SK-N-SH treated with all-trans-retinoic acid at 6 μM for 48 hours (cell line): ENCODE measurements around the gene SLX9.

Experiments used
- ATAC-seq: fragments of 200-7000 bp; cut with Tn5 transposase; 3 replicates; pipeline ENCODE4 v1.9.1; 2020; ENCODE audit warnings: mild to moderate bottlenecking, moderate library complexity
- ARNTL ChIP-seq: fragments of 450-650 bp; formaldehyde crosslinking; IDR thresholded peaks from 2 replicates; pipeline ENCODE4 v1.5.0; 2020; ENCODE audit warnings: low read depth, mild to moderate bottlenecking, moderate library complexity, borderline replicate concordance
- BACH2 ChIP-seq: fragments of 250-450 bp; sonication (Bioruptor Pico); IDR thresholded peaks from 2 replicates; pipeline ENCODE4 v1.9.0; 2021; ENCODE audit warnings: mild to moderate bottlenecking, borderline replicate concordance
- CREB5 ChIP-seq: fragments of 250-450 bp; sonication (Bioruptor Pico); IDR thresholded peaks from 2 replicates; pipeline ENCODE4 v1.5.1; 2020; ENCODE audit warnings: low read depth, mild to moderate bottlenecking, moderate library complexity
- CSDC2 ChIP-seq: fragments of 250-450 bp; sonication (Bioruptor Pico); IDR thresholded peaks from 2 replicates; pipeline ENCODE4 v1.5.0; 2020; ENCODE audit warnings: mild to moderate bottlenecking, moderate library complexity
- ESRRG ChIP-seq: fragments of 250-450 bp; sonication (Bioruptor Pico); IDR thresholded peaks from 2 replicates; pipeline ENCODE4 v1.6.1; 2021; ENCODE audit warnings: mild to moderate bottlenecking
- ISL1 ChIP-seq: fragments of 250-450 bp; sonication (Bioruptor Pico); IDR thresholded peaks from 2 replicates; pipeline ENCODE4 v2.1.2; 2022; ENCODE audit warnings: mild to moderate bottlenecking, moderate library complexity
- OSR1 ChIP-seq: fragments of 250-450 bp; sonication (Bioruptor Pico); IDR thresholded peaks from 2 replicates; pipeline ENCODE4 v1.8.0; 2022; ENCODE audit warnings: moderate library complexity, mild to moderate bottlenecking, inconsistent platforms
- PATZ1 ChIP-seq: fragments of 250-450 bp; sonication (Bioruptor Pico); IDR thresholded peaks from 2 replicates; pipeline ENCODE4 v1.8.0; 2020; ENCODE audit warnings: mild to moderate bottlenecking, moderate library complexity, borderline replicate concordance
- PPARA ChIP-seq: fragments of 250-450 bp; sonication (Bioruptor Pico); IDR thresholded peaks from 2 replicates; pipeline ENCODE4 v1.5.0; 2020; ENCODE audit warnings: mild to moderate bottlenecking, borderline replicate concordance
- RARB ChIP-seq: fragments of 250-450 bp; sonication (Bioruptor Pico); IDR thresholded peaks from 2 replicates; pipeline ENCODE4 v1.8.0; 2021; ENCODE audit warnings: mild to moderate bottlenecking, moderate library complexity
- SNAI2 ChIP-seq: fragments of 250-450 bp; sonication (Bioruptor Pico); IDR thresholded peaks from 2 replicates; pipeline ENCODE4 v1.5.0; 2020; ENCODE audit warnings: mild to moderate bottlenecking, moderate library complexity
- ZC3H10 ChIP-seq: fragments of 250-450 bp; sonication (Bioruptor Pico); IDR thresholded peaks from 2 replicates; pipeline ENCODE4 v1.5.1; 2021; ENCODE audit warnings: mild to moderate bottlenecking, moderate library complexity
- ZFP3 ChIP-seq: fragments of 250-450 bp; sonication (Bioruptor Pico); IDR thresholded peaks from 2 replicates; pipeline ENCODE4 v1.5.0; 2020; ENCODE audit warnings: mild to moderate bottlenecking, moderate library complexity
- ZFP30 ChIP-seq: fragments of 450-650 bp; formaldehyde crosslinking; IDR thresholded peaks from 2 replicates; pipeline ENCODE4 v1.5.0; 2022; ENCODE audit warnings: mild to moderate bottlenecking, moderate library complexity
- ZNF565 ChIP-seq: fragments of 450-650 bp; formaldehyde crosslinking; conservative IDR thresholded peaks from 2 replicates; pipeline ENCODE4 v1.5.0; 2020; ENCODE audit warnings: low read depth, mild to moderate bottlenecking, moderate library complexity
- ZNF70 ChIP-seq: fragments of 450-650 bp; formaldehyde crosslinking; IDR thresholded peaks from 2 replicates; pipeline ENCODE4 v1.5.0; 2020; ENCODE audit warnings: mild to moderate bottlenecking, moderate library complexity
- ZNF8 ChIP-seq: fragments of 450-650 bp; formaldehyde crosslinking; IDR thresholded peaks from 2 replicates; pipeline ENCODE4 v1.5.0; 2020; ENCODE audit warnings: mild to moderate bottlenecking, moderate library complexity
- TF ChIP-seq, protein P1 (sequence below): fragments of 250-450 bp; sonication (Bioruptor Pico); IDR thresholded peaks from 2 replicates; pipeline ENCODE4 v1.5.0; 2020; ENCODE audit warnings: mild to moderate bottlenecking, moderate library complexity
- TF ChIP-seq, protein P2 (sequence below): fragments of 250-450 bp; sonication (Bioruptor Pico); IDR thresholded peaks from 2 replicates; pipeline ENCODE4 v1.8.0; 2021; ENCODE audit warnings: low read depth, mild to moderate bottlenecking, moderate library complexity, borderline replicate concordance
- TF ChIP-seq, protein P3 (sequence below): fragments of 250-450 bp; sonication (Bioruptor Pico); IDR thresholded peaks from 2 replicates; pipeline ENCODE4 v1.5.1; 2021; ENCODE audit warnings: mild to moderate bottlenecking, moderate library complexity

Gene SLX9

GRCh38 chr21:44949161-44949778, 9.4 kb downstream of the SLX9 start:
- ATAC-seq, result peak; percentile 39
- no peak for TF ChIP-seq ZNF70 (CRISPR knock-in tag)
- TF ChIP-seq, protein P1, sequence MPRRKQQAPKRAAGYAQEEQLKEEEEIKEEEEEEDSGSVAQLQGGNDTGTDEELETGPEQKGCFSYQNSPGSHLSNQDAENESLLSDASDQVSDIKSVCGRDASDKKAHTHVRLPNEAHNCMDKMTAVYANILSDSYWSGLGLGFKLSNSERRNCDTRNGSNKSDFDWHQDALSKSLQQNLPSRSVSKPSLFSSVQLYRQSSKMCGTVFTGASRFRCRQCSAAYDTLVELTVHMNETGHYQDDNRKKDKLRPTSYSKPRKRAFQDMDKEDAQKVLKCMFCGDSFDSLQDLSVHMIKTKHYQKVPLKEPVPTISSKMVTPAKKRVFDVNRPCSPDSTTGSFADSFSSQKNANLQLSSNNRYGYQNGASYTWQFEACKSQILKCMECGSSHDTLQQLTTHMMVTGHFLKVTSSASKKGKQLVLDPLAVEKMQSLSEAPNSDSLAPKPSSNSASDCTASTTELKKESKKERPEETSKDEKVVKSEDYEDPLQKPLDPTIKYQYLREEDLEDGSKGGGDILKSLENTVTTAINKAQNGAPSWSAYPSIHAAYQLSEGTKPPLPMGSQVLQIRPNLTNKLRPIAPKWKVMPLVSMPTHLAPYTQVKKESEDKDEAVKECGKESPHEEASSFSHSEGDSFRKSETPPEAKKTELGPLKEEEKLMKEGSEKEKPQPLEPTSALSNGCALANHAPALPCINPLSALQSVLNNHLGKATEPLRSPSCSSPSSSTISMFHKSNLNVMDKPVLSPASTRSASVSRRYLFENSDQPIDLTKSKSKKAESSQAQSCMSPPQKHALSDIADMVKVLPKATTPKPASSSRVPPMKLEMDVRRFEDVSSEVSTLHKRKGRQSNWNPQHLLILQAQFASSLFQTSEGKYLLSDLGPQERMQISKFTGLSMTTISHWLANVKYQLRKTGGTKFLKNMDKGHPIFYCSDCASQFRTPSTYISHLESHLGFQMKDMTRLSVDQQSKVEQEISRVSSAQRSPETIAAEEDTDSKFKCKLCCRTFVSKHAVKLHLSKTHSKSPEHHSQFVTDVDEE, result no peak
- no peak for TF ChIP-seq ESRRG (CRISPR knock-in tag)
- TF ChIP-seq CSDC2 (CRISPR knock-in tag), result no peak
- TF ChIP-seq, all 23 proteins: peak for 0

- TF ChIP-seq BACH2 (CRISPR knock-in tag), result no peak
- no peak for TF ChIP-seq CREB5 (CRISPR knock-in tag)
- no peak for TF ChIP-seq ESRRG (CRISPR knock-in tag)
- TF ChIP-seq ZNF70 (CRISPR knock-in tag), result no peak
- no peak for TF ChIP-seq ZFP3
- TF ChIP-seq ZNF8 (CRISPR knock-in tag), result no peak
- TF ChIP-seq, protein P2, sequence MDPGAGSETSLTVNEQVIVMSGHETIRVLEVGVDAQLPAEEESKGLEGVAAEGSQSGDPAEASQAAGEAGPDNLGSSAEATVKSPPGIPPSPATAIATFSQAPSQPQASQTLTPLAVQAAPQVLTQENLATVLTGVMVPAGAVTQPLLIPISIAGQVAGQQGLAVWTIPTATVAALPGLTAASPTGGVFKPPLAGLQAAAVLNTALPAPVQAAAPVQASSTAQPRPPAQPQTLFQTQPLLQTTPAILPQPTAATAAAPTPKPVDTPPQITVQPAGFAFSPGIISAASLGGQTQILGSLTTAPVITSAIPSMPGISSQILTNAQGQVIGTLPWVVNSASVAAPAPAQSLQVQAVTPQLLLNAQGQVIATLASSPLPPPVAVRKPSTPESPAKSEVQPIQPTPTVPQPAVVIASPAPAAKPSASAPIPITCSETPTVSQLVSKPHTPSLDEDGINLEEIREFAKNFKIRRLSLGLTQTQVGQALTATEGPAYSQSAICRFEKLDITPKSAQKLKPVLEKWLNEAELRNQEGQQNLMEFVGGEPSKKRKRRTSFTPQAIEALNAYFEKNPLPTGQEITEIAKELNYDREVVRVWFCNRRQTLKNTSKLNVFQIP, result no peak
- TF ChIP-seq PATZ1 (CRISPR knock-in tag), result no peak
- TF ChIP-seq ZC3H10 (CRISPR knock-in tag), result no peak
- no peak for TF ChIP-seq RARB (CRISPR knock-in tag)
- no peak for TF ChIP-seq PPARA (CRISPR knock-in tag)
- TF ChIP-seq, protein P3, sequence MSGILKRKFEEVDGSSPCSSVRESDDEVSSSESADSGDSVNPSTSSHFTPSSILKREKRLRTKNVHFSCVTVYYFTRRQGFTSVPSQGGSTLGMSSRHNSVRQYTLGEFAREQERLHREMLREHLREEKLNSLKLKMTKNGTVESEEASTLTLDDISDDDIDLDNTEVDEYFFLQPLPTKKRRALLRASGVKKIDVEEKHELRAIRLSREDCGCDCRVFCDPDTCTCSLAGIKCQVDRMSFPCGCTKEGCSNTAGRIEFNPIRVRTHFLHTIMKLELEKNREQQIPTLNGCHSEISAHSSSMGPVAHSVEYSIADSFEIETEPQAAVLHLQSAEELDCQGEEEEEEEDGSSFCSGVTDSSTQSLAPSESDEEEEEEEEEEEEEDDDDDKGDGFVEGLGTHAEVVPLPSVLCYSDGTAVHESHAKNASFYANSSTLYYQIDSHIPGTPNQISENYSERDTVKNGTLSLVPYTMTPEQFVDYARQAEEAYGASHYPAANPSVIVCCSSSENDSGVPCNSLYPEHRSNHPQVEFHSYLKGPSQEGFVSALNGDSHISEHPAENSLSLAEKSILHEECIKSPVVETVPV (CRISPR knock-in tag), result no peak
- TF ChIP-seq SNAI2 (CRISPR knock-in tag), result no peak
- no peak for TF ChIP-seq CSDC2 (CRISPR knock-in tag)
- TF ChIP-seq ARNTL (CRISPR knock-in tag), result no peak
- TF ChIP-seq ISL1 (CRISPR knock-in tag), result no peak
- TF ChIP-seq, protein P1, result no peak
- no peak for TF ChIP-seq OSR1 (CRISPR knock-in tag)
- TF ChIP-seq ZFP30 (CRISPR knock-in tag), result no peak
- TF ChIP-seq ZNF565 (CRISPR knock-in tag), result no peak
Measured at GRCh38 chr21:44949779-44950198, 10.0 kb downstream of the SLX9 start.

More at GRCh38 chr21:44949779-44950198, 10.0 kb downstream of the SLX9 start:
- ATAC-seq, result peak; percentile 96
